Measurements from ENCODE around the gene MVP.

DNA sequence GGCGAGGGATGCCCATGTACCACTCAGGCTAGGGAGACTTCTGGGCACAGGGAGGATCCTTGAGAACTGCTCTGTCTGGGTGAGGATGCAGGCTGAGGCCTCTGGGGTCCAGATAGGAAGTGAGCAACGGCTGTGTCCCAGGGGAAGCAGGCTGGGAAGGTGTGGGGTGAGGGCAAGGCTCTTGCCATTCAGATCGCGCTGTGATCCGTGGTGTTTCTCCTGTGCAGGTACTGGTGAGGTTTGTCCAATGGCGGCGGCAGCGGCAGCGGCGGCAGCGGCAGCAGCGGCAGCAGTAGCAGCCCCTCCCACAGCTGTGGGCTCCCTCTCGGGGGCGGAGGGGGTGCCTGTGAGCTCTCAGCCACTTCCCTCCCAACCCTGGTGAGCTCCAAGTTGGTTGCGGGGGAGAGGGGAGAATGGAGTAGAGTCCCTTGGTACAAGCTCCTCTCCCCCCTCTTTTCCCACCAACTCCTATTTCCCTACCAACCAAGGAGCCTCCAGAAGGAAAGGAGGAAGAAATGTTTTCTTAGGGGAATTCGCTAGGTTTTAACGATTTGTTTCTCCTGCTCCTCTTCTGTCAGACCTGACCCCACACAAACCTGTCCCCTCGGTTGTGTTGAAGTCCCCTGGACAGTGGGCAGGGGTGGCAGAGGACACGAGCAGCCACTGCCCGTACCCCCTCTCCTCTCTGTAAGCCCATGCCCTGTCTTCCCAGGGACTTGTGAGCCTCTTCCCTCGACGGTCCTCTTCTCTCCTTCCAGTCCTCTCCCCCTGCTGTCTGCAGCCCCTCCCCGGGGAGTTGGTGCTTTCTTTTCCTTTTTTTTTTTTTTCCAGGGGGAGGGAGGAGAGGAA, 10.2 kb upstream of the MVP start:
- TF ChIP-seq, protein P1, sequence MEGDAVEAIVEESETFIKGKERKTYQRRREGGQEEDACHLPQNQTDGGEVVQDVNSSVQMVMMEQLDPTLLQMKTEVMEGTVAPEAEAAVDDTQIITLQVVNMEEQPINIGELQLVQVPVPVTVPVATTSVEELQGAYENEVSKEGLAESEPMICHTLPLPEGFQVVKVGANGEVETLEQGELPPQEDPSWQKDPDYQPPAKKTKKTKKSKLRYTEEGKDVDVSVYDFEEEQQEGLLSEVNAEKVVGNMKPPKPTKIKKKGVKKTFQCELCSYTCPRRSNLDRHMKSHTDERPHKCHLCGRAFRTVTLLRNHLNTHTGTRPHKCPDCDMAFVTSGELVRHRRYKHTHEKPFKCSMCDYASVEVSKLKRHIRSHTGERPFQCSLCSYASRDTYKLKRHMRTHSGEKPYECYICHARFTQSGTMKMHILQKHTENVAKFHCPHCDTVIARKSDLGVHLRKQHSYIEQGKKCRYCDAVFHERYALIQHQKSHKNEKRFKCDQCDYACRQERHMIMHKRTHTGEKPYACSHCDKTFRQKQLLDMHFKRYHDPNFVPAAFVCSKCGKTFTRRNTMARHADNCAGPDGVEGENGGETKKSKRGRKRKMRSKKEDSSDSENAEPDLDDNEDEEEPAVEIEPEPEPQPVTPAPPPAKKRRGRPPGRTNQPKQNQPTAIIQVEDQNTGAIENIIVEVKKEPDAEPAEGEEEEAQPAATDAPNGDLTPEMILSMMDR (IDR thresholded peaks at IDR 0.05) = no peak
- TF ChIP-seq POLR2A (IDR thresholded peaks at IDR 0.05) = no peak
